Lung (tissue), 12 donors: ENCODE data around the gene TULP4. TPM values are rescaled to one million over a fixed set of nuclear protein-coding genes. Genes with fewer than 3 reads are reported as not detected.

Experiments used
- ATAC-seq: fragments of 200-7000 bp; cut with Tn5 transposase; one replicate; pipeline ENCODE4 v1.9.1; 2020; ENCODE audit warnings: moderate number of reproducible peaks; ENCODE audit not compliant: insufficient read depth, low FRiP score
- DNase-seq, 3 donors: peaks; one replicate each; pipeline ENCODE4 v3.0.0-alpha.2; 2013 to 2017
- H3K27ac ChIP-seq, 2 donors: one replicate each; pipeline ENCODE4 v1.5.1; 2013; ENCODE audit warnings: mild to moderate bottlenecking in 2 of 2, moderate library complexity in 2 of 2, control low read depth in 1 of 2, inconsistent platforms in 1 of 2, low read depth in 1 of 2, low read length in 1 of 2
- H3K27me3 ChIP-seq, 3 donors: one replicate each; pipeline ENCODE4 v1.5.1; 2013; ENCODE audit warnings: low read length in 2 of 3; ENCODE audit not compliant: control insufficient read depth in 3 of 3, insufficient read depth in 3 of 3
- H3K36me3 ChIP-seq, 4 donors: one replicate each; pipeline ENCODE4 v1.5.1; 2013; ENCODE audit warnings: low read length in 4 of 4, mild to moderate bottlenecking in 1 of 4, moderate library complexity in 1 of 4; ENCODE audit not compliant: control insufficient read depth in 4 of 4, insufficient read depth in 4 of 4
- H3K4me1 ChIP-seq, 5 donors: one replicate each; pipeline ENCODE4 v1.5.1; 2013; ENCODE audit warnings: low read length in 5 of 5, mild to moderate bottlenecking in 2 of 5, moderate library complexity in 1 of 5; ENCODE audit not compliant: control insufficient read depth in 5 of 5, insufficient read depth in 5 of 5
- H3K4me3 ChIP-seq: one replicate; pipeline ENCODE4 v1.5.1; 2013; ENCODE audit warnings: mild to moderate bottlenecking, control low read depth, moderate library complexity
- H3K9ac ChIP-seq, 2 donors: one replicate each; pipeline ENCODE4 v1.5.1; 2013; ENCODE audit warnings: low read length in 2 of 2, control low read depth in 1 of 2; ENCODE audit not compliant: insufficient read depth in 1 of 2
- H3K9me3 ChIP-seq, 4 donors: one replicate each; pipeline ENCODE4 v1.5.1; 2013; ENCODE audit warnings: low read length in 3 of 4, mild to moderate bottlenecking in 1 of 4, moderate library complexity in 1 of 4; ENCODE audit not compliant: control insufficient read depth in 4 of 4, insufficient read depth in 3 of 4
- WGBS, 2 donors: extraction: QIAGEN DNeasy Blood & Tissue Kit; methylation state at CpG; one replicate each; pipeline ENCODE4 v1.1.7; 2013; 5-methylcytosine and 5-hydroxymethylcytosine counted together
- polyA plus RNA-seq, 2 donors: library from polyadenylated mRNA; stranded (reverse); fragments of 200-250 nt; gene quantifications; one replicate each; pipeline ENCODE4 v1.2.1, GENCODE V29; 2013
- total RNA-seq, 2 donors: library from RNA; depleted of rRNA in 1 of 2; stranded (reverse); fragments of >200 nt in 1 of 2; gene quantifications; one replicate each; pipeline ENCODE4 v1.2.1, GENCODE V29; 2014 to 2021
- TF ChIP-seq, protein P1 (sequence below): IDR thresholded peaks from 2 replicates; pipeline ENCODE4 v1.5.1; 2012; ENCODE audit warnings: mild to moderate bottlenecking; ENCODE audit errors: control extremely low read depth, extremely low read depth
- donor health status: control.
- donor health status: control.
- donor health status: Bipolar disorder and iron deficiency.
- donor health status: healthy.
- donor health status: DM: yes; HTN: yes; CAD: no.

TULP4 gene
- total and polyA plus RNA-seq, 4 donors, result 4.5 to 147 (median 39.2) TPM

DNA sequence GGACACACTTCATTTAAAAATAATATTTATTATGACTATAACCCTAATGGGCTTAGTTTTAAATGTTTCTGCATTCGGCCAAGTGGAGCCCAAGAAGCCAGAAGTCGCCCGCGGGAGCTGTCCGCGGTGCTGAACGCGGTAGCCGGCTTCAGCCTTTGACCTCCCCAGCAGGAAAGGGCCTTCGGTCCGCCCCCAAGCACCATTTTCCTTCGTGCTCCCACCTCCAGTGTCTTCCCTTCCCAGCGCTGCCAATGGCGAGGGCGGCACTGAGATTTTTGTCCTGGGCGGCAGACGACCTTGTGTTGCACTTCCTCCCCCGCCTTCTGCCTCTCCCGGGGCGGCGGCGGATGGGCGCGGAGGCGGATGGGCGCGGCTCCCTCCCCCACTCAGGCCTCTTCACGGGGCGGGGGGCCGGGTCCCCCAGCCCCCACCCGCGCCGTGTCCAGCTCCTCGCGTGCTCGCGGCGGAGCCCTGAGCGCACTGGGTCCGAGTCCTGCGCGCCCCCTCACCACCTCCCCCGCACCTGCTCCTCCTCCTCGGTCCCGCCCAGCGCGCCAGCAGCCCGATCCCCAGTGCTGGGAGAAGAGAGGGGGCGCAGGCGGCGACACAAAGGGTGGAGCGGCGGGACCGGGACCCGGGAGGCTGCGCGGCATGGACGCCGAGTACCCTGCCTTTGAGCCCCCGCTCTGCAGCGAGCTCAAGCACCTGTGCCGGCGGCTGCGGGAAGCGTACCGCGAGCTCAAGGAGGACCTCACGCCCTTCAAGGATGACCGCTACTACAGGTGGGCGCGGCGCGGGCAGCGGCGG is 224.0 kb downstream of the TULP4 start:
- Histone ChIP-seq H3K4me1 (peaks cover 0 to 19% (median 4%) of the 10 kb centered on the region in 5 donors), H3K27me3 (peaks cover 0 to 5% (median 3%) of the 10 kb centered on the region in 3 donors), H3K4me3 (peak overlapping the region; percentile 62), H3K9me3 (no peaks in the 10 kb centered on the region), H3K27ac (no peak overlapping the region), H3K9ac (no peak overlapping the region), H3K36me3 (no peaks in the 10 kb centered on the region)
- peak; percentile 85 to 89 (median 85) for DNase-seq
- TF ChIP-seq, protein P1, sequence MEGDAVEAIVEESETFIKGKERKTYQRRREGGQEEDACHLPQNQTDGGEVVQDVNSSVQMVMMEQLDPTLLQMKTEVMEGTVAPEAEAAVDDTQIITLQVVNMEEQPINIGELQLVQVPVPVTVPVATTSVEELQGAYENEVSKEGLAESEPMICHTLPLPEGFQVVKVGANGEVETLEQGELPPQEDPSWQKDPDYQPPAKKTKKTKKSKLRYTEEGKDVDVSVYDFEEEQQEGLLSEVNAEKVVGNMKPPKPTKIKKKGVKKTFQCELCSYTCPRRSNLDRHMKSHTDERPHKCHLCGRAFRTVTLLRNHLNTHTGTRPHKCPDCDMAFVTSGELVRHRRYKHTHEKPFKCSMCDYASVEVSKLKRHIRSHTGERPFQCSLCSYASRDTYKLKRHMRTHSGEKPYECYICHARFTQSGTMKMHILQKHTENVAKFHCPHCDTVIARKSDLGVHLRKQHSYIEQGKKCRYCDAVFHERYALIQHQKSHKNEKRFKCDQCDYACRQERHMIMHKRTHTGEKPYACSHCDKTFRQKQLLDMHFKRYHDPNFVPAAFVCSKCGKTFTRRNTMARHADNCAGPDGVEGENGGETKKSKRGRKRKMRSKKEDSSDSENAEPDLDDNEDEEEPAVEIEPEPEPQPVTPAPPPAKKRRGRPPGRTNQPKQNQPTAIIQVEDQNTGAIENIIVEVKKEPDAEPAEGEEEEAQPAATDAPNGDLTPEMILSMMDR, result no peak
- peak; percentile 80 for ATAC-seq
- 1 to 2% methylated on average over 52 to 75 of the region's 75 CpGs for WGBS, 2 donors

DNA sequence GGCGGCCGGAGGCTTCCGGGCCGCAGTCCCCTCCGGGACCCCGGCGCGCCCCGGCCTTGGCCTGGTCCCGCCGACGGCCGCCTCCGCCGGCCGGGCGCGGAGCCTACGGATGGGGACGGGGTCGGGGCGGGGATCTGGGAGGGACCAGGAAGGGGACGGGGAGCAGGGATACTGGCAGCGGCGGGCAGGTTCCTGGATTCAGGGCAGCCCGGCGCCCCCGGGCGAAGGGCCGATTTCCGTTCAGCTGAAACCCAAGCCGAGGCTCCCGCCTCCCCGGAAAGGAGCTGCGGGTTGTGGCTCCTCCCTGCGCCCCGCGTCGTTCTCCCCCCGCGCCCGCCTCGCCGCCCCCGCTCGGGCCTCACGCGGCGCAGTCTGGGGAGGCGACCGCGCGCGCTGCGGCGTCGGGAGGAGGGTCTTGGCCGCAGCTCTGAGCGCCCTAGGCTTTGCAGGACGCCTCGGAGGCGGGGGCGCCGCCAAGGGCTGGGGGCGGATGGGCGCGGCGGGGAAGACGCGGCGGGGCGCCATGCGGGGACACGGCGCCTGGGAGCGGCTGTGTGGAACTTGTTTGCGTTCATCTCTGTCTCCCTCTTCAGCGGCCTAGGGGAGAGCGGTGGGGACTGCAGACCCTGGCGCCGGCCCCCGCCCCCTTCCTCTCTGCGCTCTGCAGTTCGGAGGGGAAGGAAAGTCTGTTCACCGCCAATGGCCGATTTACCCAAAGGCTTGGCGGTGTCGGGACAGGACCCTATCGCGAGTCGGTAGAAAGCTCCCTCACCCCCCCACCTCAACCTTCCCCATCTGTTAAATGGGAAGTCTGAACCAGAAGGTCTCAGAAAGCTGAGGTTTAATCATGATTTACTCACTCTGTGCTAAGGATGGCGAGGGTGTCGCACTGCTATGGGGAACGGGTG is 224.9 kb downstream of the TULP4 start:
- Histone ChIP-seq H3K4me1 (peaks cover 0 to 19% (median 4%) of the 10 kb centered on the region in 5 donors), H3K9me3 (no peaks in the 10 kb centered on the region), H3K27me3 (peaks cover 0 to 5% (median 3%) of the 10 kb centered on the region in 3 donors), H3K36me3 (no peaks in the 10 kb centered on the region), H3K4me3 (peak overlapping the region; percentile 62), H3K9ac (no peak overlapping the region), H3K27ac (no peak overlapping the region)
- TF ChIP-seq, protein P1, result no peak
- ATAC-seq (peak; percentile 49), DNase-seq (peak; percentile 42 to 56 (median 52))
- 4% methylated on average over 60 to 94 of the region's 94 CpGs for WGBS, 2 donors

DNA sequence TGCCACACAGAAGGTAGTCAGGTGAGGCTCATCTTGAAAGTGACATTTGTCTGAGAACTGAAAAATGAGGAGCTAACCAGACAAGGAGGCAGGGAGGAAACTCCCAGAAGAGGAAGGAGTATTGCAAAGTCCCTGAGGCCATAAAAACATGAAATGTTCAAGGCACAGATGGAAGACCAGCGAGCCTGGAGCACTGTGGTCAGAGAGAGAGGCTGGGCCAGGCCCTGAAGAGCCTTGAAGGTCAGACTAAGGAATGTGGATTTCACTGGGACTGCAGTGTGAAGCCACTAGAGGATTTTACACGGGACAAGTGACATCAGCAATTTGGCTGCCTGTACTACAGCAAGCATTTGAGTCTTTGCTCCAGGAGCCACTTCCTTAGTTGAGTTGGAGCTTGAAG is 226.5 kb downstream of the TULP4 start:
- ATAC-seq, result no peak
- DNase-seq, result no peak

More for the DNA sequence above, 226.5 kb downstream of the TULP4 start:
- Histone ChIP-seq H3K9ac (no peak overlapping the region), H3K27me3 (peaks cover 0 to 5% (median 3%) of the 10 kb centered on the region in 3 donors), H3K4me1 (peaks cover 0 to 19% (median 4%) of the 10 kb centered on the region in 5 donors), H3K27ac (no peak overlapping the region), H3K36me3 (no peaks in the 10 kb centered on the region), H3K4me3 (no peak overlapping the region), H3K9me3 (no peaks in the 10 kb centered on the region)
- TF ChIP-seq, protein P1, result no peak
- WGBS, 2 donors, result 42 to 48% methylated on average over 2 of the region's 2 CpGs
